ENCODE results near the gene CALR.
A peak's percentile ranks its signal among the peaks of the same experiment; 100 is the strongest.
"Not testable (repeated sequence)": the region's sequence is repeated elsewhere in the genome, so short reads cannot be mapped to it uniquely, and the experiment has no call there.

The CALR gene

DNA sequence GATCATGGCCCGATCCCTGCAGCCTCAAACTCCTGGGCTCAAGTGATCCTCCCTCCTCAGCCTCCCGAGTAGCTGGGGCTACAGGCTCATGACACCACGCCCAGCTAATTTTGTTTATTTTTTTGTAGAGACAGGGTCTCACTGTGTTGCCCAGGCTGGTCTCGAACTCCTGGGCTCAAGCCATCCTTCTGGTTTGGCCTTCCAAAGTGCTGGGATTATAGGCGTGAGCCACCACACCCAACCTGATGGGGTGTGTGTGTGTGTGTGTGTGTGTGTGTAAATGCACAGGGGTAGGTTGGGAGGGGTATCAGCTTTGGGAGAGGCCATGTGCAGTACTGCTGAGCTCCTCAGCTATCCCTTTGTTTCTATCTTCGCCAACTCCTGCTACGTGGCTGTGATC, 37.7 kb downstream of the CALR start:
- not testable (repeated sequence) for DNase-seq (ENCODE audit: low read depth in 4 of 4, low spot score in 1 of 4)

DNA sequence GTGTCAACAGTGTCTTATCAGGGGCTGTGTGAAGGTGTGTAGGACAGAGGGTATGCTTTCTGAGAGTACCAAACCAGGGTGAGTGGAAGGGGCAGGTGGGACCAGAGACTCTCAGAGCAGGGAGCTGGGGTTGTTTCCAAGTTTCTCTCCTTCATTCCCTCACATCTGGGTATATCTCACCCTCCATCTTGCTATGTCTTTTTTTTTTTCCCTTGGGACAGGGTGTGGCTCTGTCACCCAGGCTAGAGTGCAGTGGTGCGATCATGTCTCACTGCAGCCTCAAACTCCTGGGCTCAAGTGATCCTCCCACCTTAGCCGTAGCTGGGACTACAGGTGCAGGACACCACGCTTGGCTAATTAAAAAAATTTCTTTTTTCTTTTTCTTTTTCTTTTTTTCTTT, 41.6 kb downstream of the CALR start:
- no peak for DNase-seq (ENCODE audit: low read depth in 4 of 4, low spot score in 1 of 4)

DNA sequence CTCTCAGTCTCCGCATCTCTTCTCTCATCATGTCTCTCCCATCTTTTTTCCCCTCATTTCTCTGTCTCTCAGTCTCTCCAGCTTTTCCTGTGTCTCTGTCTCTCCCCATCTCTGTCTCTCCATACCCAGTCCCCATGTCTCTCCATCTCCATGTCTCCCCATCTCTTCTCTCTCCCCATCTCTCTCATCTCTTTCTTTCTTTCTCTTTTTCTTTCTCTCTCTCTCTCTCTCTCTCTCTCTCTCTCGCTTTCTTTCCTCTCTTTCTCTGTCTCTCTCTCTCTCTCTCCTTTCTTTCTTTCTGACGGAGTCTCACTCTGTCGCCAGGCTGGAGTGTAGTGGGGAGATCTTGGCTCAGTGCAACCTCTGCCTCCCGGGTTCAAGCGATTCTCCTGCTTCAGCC, 44.2 kb downstream of the CALR start:
- no peak for DNase-seq (ENCODE audit: low read depth in 4 of 4, low spot score in 1 of 4)

DNA sequence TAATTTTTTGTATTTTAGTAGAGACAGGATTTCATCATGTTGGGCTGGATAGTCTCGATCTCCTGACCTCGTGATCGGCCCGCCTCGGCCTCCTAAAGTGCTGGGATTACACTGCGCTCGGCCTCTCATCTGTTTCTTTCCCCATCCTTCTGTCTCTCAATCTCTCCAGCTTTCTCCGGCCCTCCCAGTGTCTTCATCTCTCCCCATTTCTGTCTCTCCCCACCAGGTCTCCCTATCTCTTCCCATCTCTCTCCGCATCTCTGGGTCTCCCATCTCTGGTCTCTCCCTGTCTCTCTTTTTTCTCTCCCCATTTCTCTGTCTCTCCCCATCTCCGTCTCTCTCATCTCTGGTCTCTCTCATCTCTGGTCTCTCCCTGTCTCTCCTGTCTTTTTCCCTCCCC, 44.7 kb downstream of the CALR start:
- no peak for DNase-seq (ENCODE audit: low read depth in 4 of 4, low spot score in 1 of 4)

DNA sequence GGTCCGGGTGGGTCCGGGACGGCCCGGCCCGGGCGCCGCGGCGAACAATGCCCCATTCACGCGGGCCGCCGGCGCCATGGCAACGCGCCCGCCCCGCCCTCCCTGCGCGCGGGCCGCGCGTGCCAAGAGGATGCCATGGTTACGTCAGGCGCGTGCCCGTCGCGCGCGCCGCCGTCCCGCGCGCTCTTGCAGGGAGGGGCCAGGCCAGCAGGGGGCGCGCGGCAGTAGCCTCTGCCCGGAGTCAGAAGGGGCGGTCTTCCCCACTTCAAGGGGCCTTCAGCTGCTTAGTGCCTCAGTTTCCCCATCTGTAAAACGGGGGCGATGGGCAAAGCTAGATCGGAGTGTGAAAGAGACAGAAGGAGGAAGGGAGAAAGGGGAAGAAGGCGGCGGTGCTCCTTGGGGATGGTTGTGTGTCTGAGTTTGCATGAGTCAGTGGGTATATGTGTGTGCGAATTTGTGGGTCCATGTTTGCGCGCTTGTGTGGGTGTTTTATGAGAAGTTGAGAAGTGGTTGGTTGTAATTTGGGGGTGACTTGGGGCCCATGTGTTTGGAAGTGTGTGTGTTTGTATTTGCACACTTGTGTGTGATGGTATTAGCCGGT, 45.2 kb downstream of the CALR start:
- peak; percentile 67 to 85 (median 72) for DNase-seq (ENCODE audit: low read depth in 4 of 4, low spot score in 1 of 4)

DNA sequence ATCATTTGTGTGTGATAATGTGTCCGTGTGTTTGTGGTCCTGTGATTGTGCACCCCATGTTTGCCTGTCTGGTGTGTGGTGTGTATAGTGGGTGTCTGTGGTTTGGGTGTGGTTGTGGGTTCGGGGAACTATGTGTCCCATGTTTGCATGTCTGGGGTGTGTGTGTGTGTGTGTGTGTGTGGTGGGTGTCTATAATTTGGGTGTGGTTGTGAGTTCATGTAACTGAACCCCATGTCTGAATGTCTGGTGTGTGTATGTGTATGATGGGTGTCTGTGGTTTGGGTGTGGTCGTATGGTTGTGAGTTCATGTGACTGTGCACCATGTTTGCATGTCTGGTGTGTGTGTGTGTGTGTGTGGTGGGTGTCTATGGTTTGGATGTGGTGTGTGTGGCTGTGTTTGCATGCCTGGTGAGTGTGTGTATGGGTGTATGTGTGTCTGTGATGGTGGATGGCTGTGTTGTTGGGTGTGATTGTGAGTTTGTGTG, 45.8 kb downstream of the CALR start:
- no peak for DNase-seq (ENCODE audit: low read depth in 4 of 4, low spot score in 1 of 4)

DNA sequence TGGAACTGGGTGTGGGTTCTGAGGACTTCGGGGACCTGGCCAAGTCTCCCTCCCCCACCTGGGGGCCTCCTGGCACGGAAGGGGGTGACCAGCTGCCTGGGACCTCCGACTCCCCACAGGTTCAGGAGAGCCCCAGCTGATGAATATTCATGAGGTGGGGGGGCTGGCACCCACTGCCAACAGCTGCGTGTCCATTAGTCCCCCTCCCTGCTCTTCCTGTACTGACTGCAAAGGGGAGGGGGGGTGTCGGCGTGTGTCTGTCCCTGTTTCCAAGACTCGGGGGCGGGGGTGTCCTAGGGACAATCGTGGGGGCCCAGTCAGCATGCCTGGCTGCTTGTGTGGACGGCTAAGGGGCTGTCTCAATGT, 46.3 kb downstream of the CALR start:
- DNase-seq (ENCODE audit: low read depth in 4 of 4, low spot score in 1 of 4): no peak

DNA sequence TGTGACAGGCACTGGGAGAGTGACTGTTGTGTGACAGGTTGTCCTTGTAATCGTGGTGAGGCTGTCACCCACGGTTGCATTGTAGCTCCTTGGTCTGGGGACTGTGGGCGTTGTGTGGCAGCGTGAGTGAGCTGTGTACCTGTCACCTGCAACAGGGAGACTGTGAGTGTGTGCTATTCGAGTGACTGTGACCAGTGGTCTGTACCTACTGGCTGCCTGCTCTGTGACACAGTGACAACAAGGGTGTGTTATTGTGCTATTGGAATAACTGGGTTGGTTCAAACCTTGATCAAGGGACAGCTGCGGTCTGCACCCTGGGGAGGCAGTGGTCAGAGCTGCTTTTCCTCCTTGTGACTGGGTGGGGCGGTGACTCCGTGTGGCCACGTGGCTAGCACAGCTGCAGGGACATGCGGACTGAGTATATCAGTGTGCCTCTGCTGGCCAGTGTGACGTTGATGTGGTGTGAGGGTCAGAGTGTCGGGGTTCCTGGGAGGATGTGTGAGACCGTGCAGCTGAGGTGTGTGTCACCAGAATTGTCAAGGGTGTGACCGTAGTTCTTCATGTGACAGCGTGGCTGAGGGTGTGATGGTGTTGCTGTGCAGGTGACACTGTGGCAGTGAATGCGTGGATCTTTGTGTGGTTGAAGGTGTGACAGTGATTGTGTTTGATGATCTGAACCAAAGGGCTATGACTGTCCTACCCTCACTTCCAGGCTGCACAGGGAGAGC, 46.8 kb downstream of the CALR start:
- DNase-seq (ENCODE audit: low read depth in 4 of 4, low spot score in 1 of 4): no peak

DNA sequence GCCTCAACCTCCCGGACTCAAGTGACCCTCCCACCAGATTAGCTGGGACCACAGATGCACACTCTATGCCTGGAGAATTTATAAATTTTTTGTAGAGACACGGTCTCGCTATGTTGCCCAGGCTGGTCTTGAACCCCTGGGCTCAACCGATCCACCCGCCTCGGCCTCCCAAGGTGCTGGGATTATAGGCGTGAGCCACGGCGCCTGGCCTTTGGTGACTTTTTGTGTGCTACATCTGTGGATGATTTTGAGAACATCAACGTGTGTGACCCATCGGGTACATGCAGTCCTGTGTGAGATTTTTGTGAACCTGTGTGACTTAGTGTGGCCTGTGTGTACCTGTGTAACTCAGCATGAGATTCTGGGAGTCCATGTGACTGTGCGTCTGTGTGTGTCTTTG, 48.3 kb downstream of the CALR start:
- no peak for DNase-seq (ENCODE audit: low read depth in 4 of 4, low spot score in 1 of 4)

DNA sequence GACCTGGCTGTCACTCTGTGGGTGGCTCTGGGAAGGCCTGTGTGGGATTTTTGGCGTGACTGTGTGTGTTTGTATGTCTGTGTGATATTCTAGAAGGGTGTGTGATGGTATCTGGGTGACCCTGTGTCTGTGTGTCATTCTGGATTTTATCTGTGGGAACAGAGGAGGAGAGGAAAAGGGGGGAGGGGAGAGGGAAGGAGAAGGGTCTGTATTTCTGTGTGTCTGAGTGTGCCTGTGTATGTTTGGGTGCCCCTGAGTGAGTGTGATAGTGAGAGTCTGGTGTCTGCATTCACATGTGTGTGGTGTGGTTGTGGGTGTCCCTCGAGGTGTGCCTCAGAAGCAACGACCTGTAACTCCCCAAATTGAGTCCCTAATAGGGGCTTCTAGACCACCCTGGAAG, 48.8 kb downstream of the CALR start:
- DNase-seq (ENCODE audit: low read depth in 4 of 4, low spot score in 1 of 4): no peak

DNA sequence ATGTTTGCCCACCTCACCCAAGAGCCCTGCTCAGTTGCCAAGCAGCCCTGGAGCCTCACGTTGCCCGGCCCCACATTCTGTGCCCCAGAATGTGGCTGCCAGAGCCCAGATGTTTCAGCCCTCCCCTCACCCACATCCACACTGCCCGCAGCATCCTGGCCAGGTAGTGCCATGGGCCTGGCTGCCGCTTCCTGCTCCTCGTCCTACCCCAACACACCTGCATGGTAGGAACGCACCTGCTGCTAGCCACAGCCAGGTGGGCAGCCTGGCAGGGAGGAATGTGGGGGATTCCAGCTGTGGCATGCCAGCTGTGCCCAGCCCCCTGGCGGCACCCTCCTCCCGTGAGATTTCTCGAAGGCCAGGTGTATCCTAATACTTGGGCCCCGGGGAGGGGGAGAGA, 49.4 kb downstream of the CALR start:
- DNase-seq (ENCODE audit: low read depth in 4 of 4, low spot score in 1 of 4): no peak

DNA sequence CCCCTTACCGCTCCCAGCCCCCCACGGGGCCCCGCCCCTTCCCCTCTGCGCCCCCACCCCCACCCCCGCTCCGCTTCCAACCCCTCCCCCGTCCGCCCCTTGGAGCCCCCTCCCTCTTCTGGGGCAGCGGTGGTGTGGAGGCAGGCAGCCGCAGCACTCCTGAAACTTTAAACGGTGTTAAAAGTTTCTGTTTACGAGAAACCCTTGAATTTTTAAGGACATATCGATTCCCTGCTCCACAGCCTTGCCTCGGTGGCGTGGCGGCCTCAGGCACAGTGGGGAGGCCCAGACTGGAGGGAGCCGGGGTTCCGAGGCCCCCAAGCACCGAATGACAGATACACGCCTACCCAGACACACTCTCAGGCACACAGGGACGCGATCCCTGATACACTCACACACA, 52.0 kb downstream of the CALR start:
- DNase-seq (ENCODE audit: low read depth in 4 of 4, low spot score in 1 of 4): no peak

DNA sequence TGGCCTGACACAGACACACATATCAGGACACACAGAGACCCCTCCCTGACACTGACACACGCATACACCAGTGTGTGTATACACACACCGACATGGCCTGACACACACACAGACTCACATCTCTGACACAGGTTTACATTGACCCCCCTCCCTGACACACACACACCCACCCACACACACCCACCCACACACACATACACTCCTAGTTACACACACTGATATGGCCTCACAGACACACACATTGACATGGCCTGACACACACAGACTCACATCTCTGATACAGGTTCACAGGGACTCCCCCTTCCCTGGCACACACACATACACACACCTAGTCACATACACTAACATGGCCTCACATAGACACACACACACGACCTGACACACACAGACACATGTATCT, 52.4 kb downstream of the CALR start:
- no peak for DNase-seq (ENCODE audit: low read depth in 4 of 4, low spot score in 1 of 4)

DNA sequence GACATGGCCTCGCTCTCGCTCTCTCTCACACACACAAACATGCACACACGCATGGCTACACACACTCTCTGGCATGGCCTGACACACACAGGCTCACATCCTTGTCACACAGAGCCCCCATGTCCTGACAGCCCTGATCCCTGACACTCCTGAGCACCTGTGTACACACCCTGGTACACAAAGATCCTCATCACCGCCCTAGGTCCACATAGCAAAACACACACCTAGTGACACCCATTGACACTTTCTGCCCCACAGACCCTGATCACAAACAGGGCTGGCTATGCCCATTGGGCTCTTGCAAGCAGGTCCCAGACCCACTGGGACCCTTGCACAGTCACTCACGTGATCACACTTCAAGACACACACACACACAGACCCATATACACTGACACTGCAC, 52.9 kb downstream of the CALR start:
- DNase-seq (ENCODE audit: low read depth in 4 of 4, low spot score in 1 of 4): no peak

DNA sequence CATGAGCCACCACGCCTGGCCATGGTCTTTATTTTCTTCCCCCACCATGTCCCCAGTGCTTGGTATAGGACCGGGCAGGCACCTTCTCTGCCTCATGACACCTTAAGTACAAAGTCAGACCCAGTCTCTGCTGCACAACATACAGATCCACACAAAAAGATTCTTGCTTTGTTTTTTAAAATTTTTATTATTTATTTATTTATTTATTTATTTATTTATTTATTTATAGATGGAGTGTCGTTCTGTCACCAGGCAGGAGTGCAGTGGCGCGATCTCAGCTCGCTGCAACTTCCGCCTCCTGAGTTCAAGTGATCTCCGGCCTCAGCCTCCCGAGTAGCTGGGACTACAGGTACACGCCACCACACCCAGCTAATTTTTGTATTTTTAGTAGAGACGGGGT, 54.3 kb downstream of the CALR start:
- no peak for DNase-seq (ENCODE audit: low read depth in 4 of 4, low spot score in 1 of 4)

DNA sequence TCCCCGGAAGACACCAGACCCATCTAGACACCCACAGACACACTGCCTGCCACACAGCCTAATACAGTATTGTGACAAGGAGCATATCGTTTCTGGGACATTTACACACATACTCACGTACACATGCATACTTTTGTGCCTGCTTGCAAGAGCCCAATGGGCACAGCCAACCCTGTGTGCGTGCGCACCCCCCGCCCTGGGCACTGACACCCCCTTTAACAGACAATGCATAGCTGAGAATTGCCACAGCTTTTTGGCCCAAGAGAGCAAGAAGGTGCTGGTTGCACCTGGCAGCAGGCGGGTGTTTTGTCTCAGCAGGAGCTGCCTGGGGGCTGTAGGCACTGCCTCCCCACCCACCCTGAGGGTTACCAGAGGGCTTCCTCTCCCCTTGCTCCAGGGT, 55.2 kb downstream of the CALR start:
- DNase-seq (ENCODE audit: low read depth in 4 of 4, low spot score in 1 of 4): no peak

Data from stimulated activated CD4-positive, alpha-beta T cell treated with anti-CD3 and anti-CD28 coated beads, Interleukin-1b, Interleukin-23, amount 100 ng/mL, for 24 hours (primary cell).